Nucleus accumbens (tissue), 56 donors: ENCODE data around the gene FAT2.
"Not testable (repeated sequence)": the region's sequence is repeated elsewhere in the genome, so short reads cannot be mapped to it uniquely, and the experiment has no call there.

ENCODE experiments used
- DNase-seq, 56 donors: peaks; one replicate each; lab custom pipeline; 2025; lab: John Stamatoyannopoulos, UW

Gene FAT2

GRCh38 chr5:151581812-151582583 lies 9.1 kb downstream of the FAT2 start:
- no peak for DNase-seq

GRCh38 chr5:151581347-151581746 lies 9.8 kb downstream of the FAT2 start:
- no peak for DNase-seq

GRCh38 chr5:151580858-151581257 lies 10.3 kb downstream of the FAT2 start:
- DNase-seq = no peak

GRCh38 chr5:151580239-151580638 lies 10.9 kb downstream of the FAT2 start:
- DNase-seq = no peak

GRCh38 chr5:151579146-151579545 lies 12.0 kb downstream of the FAT2 start:
- not testable (repeated sequence) for DNase-seq

- no peak for DNase-seq
These were observed 12.7 kb downstream of the FAT2 start for GRCh38 chr5:151578326-151579025.

GRCh38 chr5:151577566-151577965 lies 13.6 kb downstream of the FAT2 start:
- peak in 1 of 56 donors; percentile 28 for DNase-seq

- no peak for DNase-seq
These were observed 16.6 kb downstream of the FAT2 start for GRCh38 chr5:151574444-151574996.

GRCh38 chr5:151572657-151573368 lies 18.3 kb downstream of the FAT2 start:
- no peak for DNase-seq

GRCh38 chr5:151571270-151572173 lies 19.6 kb downstream of the FAT2 start:
- no peak for DNase-seq

GRCh38 chr5:151570512-151571269 lies 20.4 kb downstream of the FAT2 start:
- DNase-seq = no peak

GRCh38 chr5:151570058-151570457 lies 21.1 kb downstream of the FAT2 start:
- no peak for DNase-seq

GRCh38 chr5:151569132-151570046 lies 21.7 kb downstream of the FAT2 start:
- peak in 5 of 56 donors; percentile 6 to 46 (median 23) for DNase-seq

GRCh38 chr5:151568036-151568435 lies 23.1 kb downstream of the FAT2 start:
- no peak for DNase-seq

GRCh38 chr5:151565971-151566370 lies 25.2 kb downstream of the FAT2 start:
- DNase-seq = no peak

GRCh38 chr5:151562019-151562707 lies 29.0 kb downstream of the FAT2 start:
- DNase-seq = no peak

GRCh38 chr5:151557951-151558350 lies 33.2 kb downstream of the FAT2 start:
- DNase-seq = no peak

- no peak for DNase-seq
These were observed 33.7 kb downstream of the FAT2 start for GRCh38 chr5:151557466-151557865.
